GM18499 (cell line): Measurements from ENCODE around the gene LDHB.
"Not testable (repeated sequence)": the region's sequence is repeated elsewhere in the genome, so short reads cannot be mapped to it uniquely, and the experiment has no call there.

Source experiments
- ATAC-seq: cut with Tn5 transposase; IDR thresholded peaks from one replicate; pipeline ENCODE4 v1.9.1; 2021; ENCODE audit warnings: moderate number of reproducible peaks; ENCODE audit not compliant: insufficient read depth, unreplicated experiment

Gene LDHB

DNA sequence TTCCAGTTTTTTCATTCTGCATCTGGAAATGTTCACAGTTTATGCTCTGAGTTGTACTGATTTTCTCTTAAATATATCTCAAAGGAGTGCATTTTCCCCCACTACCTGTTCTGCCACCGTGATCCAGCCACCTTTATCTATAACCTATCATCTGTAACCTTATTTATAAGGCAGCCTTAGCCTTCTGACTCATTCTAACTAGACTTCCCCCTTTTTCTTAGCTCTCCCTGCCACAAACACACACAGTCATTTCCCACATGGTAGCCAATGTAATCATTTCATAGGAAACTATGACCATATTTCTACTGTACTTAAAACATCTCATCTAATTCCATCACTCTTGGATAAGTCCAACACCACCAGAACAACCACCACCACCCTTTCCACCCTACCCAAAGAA, 42.2 kb downstream of the LDHB start:
- ATAC-seq, result no peak

DNA sequence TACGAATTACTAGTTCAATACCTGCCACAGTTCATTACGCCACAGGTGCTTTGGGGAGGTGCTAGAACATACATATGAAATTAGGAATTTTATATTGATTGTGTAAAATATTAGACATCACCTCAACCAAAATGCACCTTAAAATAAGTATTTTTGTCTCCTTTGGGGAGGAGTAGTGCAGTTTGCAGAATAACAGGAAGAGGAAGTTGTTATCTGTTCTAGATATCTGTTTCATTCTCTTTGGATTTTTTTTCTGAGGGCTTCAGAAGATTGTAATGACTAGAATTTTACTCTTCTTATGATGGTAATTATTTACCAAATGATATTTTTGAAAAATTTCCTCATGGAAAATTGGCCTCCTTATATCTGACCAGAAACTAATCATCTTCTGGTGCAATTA, 43.1 kb downstream of the LDHB start:
- no peak for ATAC-seq

DNA sequence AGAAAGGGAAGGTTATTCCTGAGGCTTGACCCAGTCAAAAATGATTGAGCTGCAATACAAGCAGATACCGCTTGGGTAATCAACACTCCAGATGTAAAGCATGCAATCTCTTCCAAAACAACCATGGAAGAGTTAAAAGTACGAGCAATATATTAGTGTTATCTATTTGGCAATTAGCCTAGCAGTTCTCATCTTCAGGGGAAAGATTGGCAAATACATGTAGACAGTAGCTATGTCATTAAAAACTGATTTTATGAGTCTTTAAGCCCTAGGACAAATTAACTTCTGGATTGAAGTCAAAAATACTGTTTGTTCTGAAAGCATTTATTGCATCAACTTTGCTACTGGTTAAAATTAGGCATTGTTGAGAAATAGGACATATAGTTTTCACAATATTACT, 43.7 kb downstream of the LDHB start:
- ATAC-seq, result no peak

GRCh38 chr12:21608196-21608595, 49.4 kb downstream of the LDHB start:
- ATAC-seq, result no peak

DNA sequence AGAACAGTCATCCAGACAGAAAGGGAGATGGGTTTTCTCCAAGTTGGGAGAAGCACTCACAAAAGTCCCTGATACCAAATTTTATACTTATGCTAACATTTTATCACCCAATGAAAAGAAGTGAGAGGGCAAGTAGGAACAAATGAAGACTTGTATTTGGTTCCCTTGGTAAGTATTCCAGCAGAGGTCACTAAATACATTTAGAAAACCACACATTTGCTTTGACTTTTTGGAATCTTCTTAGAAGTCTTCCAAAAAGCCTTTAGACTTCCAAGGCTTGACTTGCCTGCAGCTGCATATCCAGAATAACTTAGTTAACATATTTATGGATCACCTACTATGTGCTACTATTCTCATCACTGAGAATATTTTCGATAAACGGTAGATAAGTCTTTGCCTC, 49.9 kb downstream of the LDHB start:
- no peak for ATAC-seq

- no peak for ATAC-seq
Measured at GRCh38 chr12:21606175-21606574, 51.5 kb downstream of the LDHB start.

DNA sequence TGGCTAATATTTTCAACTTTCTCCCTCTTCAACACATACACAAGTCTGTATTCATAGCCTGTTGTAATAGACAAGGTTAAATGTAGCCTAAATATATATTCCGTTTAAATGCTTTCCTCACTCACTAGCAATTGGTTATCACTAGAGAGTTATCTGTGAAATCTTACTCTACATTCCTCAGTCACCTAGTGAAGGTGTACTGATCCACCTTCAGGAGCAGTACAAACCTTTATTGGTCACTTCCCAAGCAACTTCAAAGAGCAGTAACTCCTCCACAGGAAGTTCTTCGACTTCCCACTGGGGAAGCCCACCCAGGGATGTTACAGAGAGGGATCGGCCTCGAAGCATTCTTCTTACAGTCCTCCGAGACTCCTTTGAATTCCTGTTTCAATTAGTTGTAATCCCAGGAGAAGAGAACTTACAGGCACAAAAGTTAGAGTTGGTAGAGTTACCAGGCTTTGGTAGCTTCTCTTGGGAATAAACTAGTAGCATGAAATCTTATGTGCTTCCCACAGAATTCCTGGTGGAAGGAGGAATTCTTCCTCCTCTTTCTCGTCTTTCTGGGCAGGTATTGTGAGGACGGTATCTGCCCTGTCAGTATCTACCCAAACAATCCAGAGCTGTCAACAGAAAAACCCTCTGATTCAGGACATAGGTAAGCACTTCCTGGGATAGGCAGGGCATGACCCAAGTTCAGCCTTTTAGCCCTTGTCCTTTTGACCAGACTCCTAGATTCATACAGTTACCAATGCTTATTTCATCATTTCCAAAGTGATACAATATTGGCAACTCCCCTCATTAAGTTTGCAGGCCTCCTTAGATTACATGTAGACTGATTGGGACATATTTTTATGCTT, 53.2 kb downstream of the LDHB start, which contains the start of gene GYS2:
GYS2 (minus strand) TSS at position 603 of the 857 bp plus-strand sequence; CDS start at position 348, 255 bp downstream.
- ATAC-seq, result no peak

DNA sequence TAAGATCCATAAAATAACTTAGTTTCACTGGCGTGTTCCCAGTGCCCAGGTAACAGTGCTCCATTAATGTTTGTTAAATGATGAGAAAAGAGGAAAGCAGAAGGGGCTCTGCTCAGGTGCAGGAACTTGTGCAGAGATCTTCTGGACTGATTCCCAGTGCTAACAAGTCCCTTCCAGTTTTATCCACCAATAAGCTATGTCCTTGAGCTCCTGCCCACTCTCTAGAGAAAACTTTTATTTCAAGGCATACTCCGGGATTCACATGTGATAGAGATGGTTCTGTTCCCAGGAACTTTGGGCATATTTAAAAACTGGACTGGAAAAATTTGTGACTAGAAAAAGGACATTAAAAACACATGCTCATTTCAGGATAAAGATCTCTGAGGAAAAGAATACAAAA, 54.9 kb downstream of the LDHB start:
- ATAC-seq, result no peak

DNA sequence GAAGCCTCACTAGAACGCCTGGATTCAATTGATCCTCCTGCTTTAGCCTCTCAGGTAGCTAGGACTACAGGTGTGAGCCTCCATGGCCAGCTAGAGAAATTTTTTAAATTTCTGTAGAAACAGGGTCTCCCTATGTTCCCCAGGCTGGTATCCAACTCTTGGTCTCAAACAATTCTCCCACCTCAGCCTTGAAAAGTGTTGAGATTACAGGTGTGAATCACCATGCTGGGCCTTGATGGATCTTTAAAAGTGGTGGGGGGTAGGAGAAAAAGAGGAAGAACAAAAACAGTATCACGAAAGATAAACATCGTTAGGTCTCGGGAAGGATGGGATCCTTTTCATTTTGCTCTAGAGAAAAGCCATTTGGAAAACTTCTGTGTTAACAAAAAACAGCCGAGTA, 57.4 kb downstream of the LDHB start:
- ATAC-seq, result no peak

DNA sequence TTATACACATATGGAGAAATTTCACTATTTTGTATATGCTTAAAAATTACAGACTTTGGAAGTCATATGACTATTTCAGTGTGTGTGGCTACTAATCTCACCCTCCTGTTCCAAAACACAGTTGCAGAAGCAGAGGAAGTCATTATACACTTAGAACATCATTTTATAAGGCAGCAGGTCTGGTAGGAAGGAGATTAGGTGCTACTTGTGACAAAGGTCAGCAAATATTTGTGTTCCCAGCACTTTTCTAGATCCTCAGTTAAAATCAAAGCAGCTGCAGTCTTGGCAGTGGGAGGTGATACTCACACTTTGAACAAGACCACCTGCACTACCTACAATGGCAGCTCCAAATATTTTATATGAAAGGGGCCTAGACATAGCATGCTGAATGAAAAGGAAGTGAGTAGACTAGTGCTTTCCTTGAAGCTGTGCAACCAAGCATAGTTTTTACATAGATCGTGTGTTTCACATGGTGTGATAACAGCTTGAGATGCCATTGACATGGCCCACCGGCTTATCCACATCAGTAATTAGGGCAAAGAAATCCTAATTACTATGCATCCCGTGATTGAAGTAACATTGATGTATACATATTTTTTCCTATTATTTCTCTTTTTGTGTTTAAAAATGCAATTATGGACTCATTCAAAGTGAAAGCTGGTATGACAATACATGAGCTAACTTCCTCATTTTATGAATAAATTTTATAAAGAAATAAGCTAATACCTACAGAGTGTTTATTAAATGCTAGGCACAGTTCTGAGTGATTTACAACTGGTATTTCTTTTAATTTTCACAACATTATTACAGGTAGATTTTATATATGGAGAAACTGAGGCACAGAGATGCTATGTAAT, 58.3 kb downstream of the LDHB start:
- peak; percentile 79 for ATAC-seq

DNA sequence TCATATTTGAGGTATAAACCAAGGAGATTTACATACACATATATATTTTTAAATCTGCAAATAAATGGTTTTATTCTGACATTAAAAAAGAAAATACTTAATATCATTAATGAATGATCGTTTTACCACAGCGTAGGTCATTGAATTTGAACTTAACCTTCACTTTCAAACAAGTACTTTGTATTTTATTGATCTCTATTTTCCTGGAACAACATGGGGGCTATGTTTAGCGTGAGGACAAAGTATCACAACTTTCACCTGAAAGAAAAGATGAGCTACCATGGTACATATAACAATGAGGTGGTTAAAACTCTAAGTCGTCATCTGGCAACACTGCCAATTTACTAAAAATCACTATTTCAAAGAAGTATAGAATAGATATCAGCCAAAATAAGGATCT, 59.0 kb downstream of the LDHB start:
- ATAC-seq, result no peak

- ATAC-seq, result not testable (repeated sequence)
Measured at GRCh38 chr12:21595356-21595755, 62.3 kb downstream of the LDHB start.

GRCh38 chr12:21585485-21585884, 72.2 kb downstream of the LDHB start:
- no peak for ATAC-seq
